Measurements from ENCODE around the gene KIFBP. TPM values are rescaled to one million over a fixed set of nuclear protein-coding genes. Genes with fewer than 3 reads are reported as not detected.

Gene KIFBP
- total and polyA plus RNA-seq, 9 of the 15 experiments (the other 6 are each of a cell fraction or from before 2014, with no cell fraction given), result 5.6 to 23.2 (median 14.8) TPM

DNA sequence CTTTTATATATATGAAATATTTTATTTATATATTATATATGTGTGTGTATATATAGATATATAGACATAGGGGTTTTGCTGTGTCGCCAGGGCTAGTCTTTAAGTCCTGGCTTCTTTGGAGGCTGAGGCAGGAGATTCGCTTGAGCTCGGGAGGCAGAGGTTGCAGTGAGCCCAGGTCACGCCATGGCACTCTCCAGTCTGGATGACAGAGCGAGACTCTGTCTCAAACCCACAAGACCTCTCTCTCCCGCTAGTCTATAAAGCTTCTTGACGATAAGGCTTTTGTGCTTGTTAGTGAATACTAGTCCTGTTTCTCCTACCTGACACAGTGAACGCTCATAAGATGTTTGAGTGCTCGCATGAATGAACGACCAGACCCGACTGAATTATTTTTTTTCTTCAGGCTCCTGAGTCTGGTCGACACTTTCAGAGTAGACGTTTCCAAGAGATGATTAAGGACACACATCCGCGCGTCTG lies 33.2 kb upstream of the KIFBP start (continued):
- TF ChIP-seq, protein P1, sequence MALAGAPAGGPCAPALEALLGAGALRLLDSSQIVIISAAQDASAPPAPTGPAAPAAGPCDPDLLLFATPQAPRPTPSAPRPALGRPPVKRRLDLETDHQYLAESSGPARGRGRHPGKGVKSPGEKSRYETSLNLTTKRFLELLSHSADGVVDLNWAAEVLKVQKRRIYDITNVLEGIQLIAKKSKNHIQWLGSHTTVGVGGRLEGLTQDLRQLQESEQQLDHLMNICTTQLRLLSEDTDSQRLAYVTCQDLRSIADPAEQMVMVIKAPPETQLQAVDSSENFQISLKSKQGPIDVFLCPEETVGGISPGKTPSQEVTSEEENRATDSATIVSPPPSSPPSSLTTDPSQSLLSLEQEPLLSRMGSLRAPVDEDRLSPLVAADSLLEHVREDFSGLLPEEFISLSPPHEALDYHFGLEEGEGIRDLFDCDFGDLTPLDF (CRISPR knock-in tag; IDR thresholded peaks at IDR 0.05), result 0 out of 2 replicates have a peak, but pooled peaks have one; percentile 5
- TF ChIP-seq ZNF324 (CRISPR knock-in tag; IDR thresholded peaks at IDR 0.05) (0 out of 2 replicates have a peak, but pooled peaks have one; percentile 25), HOXB6 (CRISPR knock-in tag; IDR thresholded peaks at IDR 0.05; ENCODE audit: borderline replicate concordance) (no peak), CSDE1 (IDR thresholded peaks at IDR 0.05) (no peak), DPF2 (IDR thresholded peaks at IDR 0.05) (0 out of 2 replicates have a peak, but pooled peaks have one; percentile 63), SNIP1 (IDR thresholded peaks at IDR 0.05; ENCODE audit: low read depth) (peak; percentile 74; the same call in 1 of the 2 replicates), HCFC1 (IDR thresholded peaks at IDR 0.05; ENCODE audit: low read depth, low read length) (no peak), XRCC5 (IDR thresholded peaks at IDR 0.05; ENCODE audit: low read depth, low read length) (no peak), ZNF436 (CRISPR knock-in tag; IDR thresholded peaks at IDR 0.05) (no peak), MYNN (IDR thresholded peaks at IDR 0.05) (0 out of 2 replicates have a peak, but pooled peaks have one; percentile 25), MYNN (CRISPR knock-in tag; IDR thresholded peaks at IDR 0.05) (no peak), ILK (tag; IDR thresholded peaks at IDR 0.05; ENCODE audit: borderline replicate concordance, low read depth) (no peak), NFATC3 (IDR thresholded peaks at IDR 0.05) (peak; percentile 79; the same call in 1 of the 2 replicates), HNRNPLL (IDR thresholded peaks at IDR 0.05; ENCODE audit: low read depth, low read length, poor library complexity, severe bottlenecking) (no peak), JUN (IDR thresholded peaks at IDR 0.05; ENCODE audit: borderline replicate concordance, low read depth, low read length) (no peak), JUN (CRISPR knock-in tag; IDR thresholded peaks at IDR 0.05; ENCODE audit: borderline replicate concordance) (peak; percentile 19; the same call in 1 of the 2 replicates), ZNF780A (CRISPR knock-in tag; IDR thresholded peaks at IDR 0.05) (no peak), MAFF (IDR thresholded peaks at IDR 0.05; ENCODE audit: low read length) (peak; percentile 19; the same call in 1 of the 2 replicates), GABPB2 (CRISPR knock-in tag; conservative IDR thresholded peaks at IDR 0.05) (no peak), EP300 (IDR thresholded peaks at IDR 0.05; ENCODE audit: low read length) (no peak), ZNF717 (CRISPR knock-in tag; IDR thresholded peaks at IDR 0.05) (no peak), CBX8 (IDR thresholded peaks at IDR 0.05; ENCODE audit: borderline replicate concordance, extremely low read depth, low read depth, low read length, poor library complexity, severe bottlenecking) (no peak), CHCHD3 (CRISPR knock-in tag; IDR thresholded peaks at IDR 0.05) (peak; percentile 33; the same call in 1 of the 2 replicates), ZBTB17 (CRISPR knock-in tag; IDR thresholded peaks at IDR 0.05) (0 out of 2 replicates have a peak, but pooled peaks have one; percentile 13), EP400 (IDR thresholded peaks at IDR 0.05) (no peak)
- TF ChIP-seq, protein P2, sequence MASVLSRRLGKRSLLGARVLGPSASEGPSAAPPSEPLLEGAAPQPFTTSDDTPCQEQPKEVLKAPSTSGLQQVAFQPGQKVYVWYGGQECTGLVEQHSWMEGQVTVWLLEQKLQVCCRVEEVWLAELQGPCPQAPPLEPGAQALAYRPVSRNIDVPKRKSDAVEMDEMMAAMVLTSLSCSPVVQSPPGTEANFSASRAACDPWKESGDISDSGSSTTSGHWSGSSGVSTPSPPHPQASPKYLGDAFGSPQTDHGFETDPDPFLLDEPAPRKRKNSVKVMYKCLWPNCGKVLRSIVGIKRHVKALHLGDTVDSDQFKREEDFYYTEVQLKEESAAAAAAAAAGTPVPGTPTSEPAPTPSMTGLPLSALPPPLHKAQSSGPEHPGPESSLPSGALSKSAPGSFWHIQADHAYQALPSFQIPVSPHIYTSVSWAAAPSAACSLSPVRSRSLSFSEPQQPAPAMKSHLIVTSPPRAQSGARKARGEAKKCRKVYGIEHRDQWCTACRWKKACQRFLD (CRISPR knock-in tag; IDR thresholded peaks at IDR 0.05), result peak; percentile 20; the same call in 1 of the 2 replicates
- TF ChIP-seq, protein P3, sequence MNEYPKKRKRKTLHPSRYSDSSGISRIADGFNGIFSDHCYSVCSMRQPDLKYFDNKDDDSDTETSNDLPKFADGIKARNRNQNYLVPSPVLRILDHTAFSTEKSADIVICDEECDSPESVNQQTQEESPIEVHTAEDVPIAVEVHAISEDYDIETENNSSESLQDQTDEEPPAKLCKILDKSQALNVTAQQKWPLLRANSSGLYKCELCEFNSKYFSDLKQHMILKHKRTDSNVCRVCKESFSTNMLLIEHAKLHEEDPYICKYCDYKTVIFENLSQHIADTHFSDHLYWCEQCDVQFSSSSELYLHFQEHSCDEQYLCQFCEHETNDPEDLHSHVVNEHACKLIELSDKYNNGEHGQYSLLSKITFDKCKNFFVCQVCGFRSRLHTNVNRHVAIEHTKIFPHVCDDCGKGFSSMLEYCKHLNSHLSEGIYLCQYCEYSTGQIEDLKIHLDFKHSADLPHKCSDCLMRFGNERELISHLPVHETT (CRISPR knock-in tag; conservative IDR thresholded peaks at IDR 0.05 in 1 of 2, IDR thresholded peaks at IDR 0.05 in 1 of 2), result peak in 1 of 2 experiments; percentile 11; a peak in 1 of 4 replicates

Measured in K562 (cell line).